Calu3 (cell line): ENCODE results near the gene TMEM132D. TPM values are rescaled to one million over a fixed set of nuclear protein-coding genes. Genes with fewer than 3 reads are reported as not detected.

ENCODE experiments used
- BruUV-seq: library from RNA; stranded (reverse); fragments of 400-500 nt; replicated peaks from 2 replicates; lab custom pipeline; 2021; lab: Mats Ljungman, UMichigan
- CTCF ChIA-PET: fragments of 300-600 bp; sonication (Branson Sonifier 250); formaldehyde crosslinking; loops from one replicate; lab custom pipeline; 2022; ENCODE audit warnings: antibody characterized with exemption; lab: Charles Lee
- DNase-seq: peaks from one replicate; pipeline ENCODE4 v3.0.0; 2022
- H3K27ac Mint-ChIP-seq: one replicate; pipeline ENCODE4 v1.8.0; 2022; ENCODE audit warnings: mixed read lengths; ENCODE audit not compliant: unreplicated experiment
- H3K27me3 Mint-ChIP-seq: one replicate; pipeline ENCODE4 v1.8.0; 2022; ENCODE audit warnings: mixed read lengths; ENCODE audit not compliant: unreplicated experiment
- H3K36me3 Mint-ChIP-seq: one replicate; pipeline ENCODE4 v1.8.0; 2022; ENCODE audit warnings: mild to moderate bottlenecking, moderate library complexity, mixed read lengths; ENCODE audit not compliant: insufficient read depth, unreplicated experiment
- H3K4me1 Mint-ChIP-seq: one replicate; pipeline ENCODE4 v1.8.0; 2022; ENCODE audit warnings: mild to moderate bottlenecking, low read depth, mixed read lengths; ENCODE audit not compliant: unreplicated experiment
- H3K4me3 Mint-ChIP-seq: one replicate; pipeline ENCODE4 v1.8.0; 2022; ENCODE audit warnings: mild to moderate bottlenecking, low read depth, moderate library complexity, mixed read lengths; ENCODE audit not compliant: unreplicated experiment
- H3K9me3 Mint-ChIP-seq: one replicate; pipeline ENCODE4 v1.8.0; 2022; ENCODE audit warnings: low read depth, mixed read lengths; ENCODE audit not compliant: unreplicated experiment
- CTCF ChIP-seq: fragments of 200-600 bp; IDR thresholded peaks from one replicate; pipeline ENCODE4 v1.8.0; 2022; ENCODE audit warnings: antibody characterized with exemption; ENCODE audit not compliant: unreplicated experiment
- intact Hi-C: fragments of 100-400 bp; cut with micrococcal nuclease; formaldehyde crosslinking; loops from one replicate; pipeline ENCODE4 v1.10.0; 2022; ENCODE audit not compliant: unreplicated experiment
- total RNA-seq: library from RNA; stranded (reverse); gene quantifications from 2 replicates; pipeline ENCODE4 v1.2.3, GENCODE V29; 2022

Gene TMEM132D
- total RNA-seq, 1 experiment from 2014 or later, result not detected

GRCh38 chr12:129841251-129841650 lies 62.6 kb downstream of the TMEM132D start:
- no peaks in the 10 kb centered on the region for H3K27me3 Mint-ChIP-seq
- no peak for DNase-seq
- BruUV-seq, result no TSS peak
- no peaks in the 10 kb centered on the region for H3K4me1 Mint-ChIP-seq
- intact Hi-C loops, result no loop called here
- no peak for TF ChIP-seq CTCF
- H3K27ac Mint-ChIP-seq, result no peak overlapping the region
- H3K36me3 Mint-ChIP-seq, result no peaks in the 10 kb centered on the region
- peaks cover 3% of the 10 kb centered on the region for H3K9me3 Mint-ChIP-seq
- H3K4me3 Mint-ChIP-seq, result no peak overlapping the region
- CTCF ChIA-PET, result no interaction called here

GRCh38 chr12:129840145-129840884 lies 63.5 kb downstream of the TMEM132D start:
- Mint-ChIP-seq H3K4me1 (no peaks in the 10 kb centered on the region), H3K9me3 (peaks cover 3% of the 10 kb centered on the region), H3K36me3 (no peaks in the 10 kb centered on the region), H3K27me3 (no peaks in the 10 kb centered on the region), H3K4me3 (no peak overlapping the region), H3K27ac (no peak overlapping the region)
- intact Hi-C loops, result no loop called here
- DNase-seq, result no peak
- CTCF ChIA-PET, result no interaction called here
- BruUV-seq, result no TSS peak
- TF ChIP-seq CTCF, result no peak

GRCh38 chr12:129839679-129840078 lies 64.1 kb downstream of the TMEM132D start:
- H3K27me3 Mint-ChIP-seq, result no peaks in the 10 kb centered on the region
- CTCF ChIA-PET, result no interaction called here
- no peak for DNase-seq
- peaks cover 5% of the 10 kb centered on the region for H3K9me3 Mint-ChIP-seq
- H3K36me3 Mint-ChIP-seq, result no peaks in the 10 kb centered on the region
- intact Hi-C loops, result no loop called here
- no TSS peak for BruUV-seq
- no peak for TF ChIP-seq CTCF
- H3K4me3 Mint-ChIP-seq, result no peak overlapping the region
- no peak overlapping the region for H3K27ac Mint-ChIP-seq
- H3K4me1 Mint-ChIP-seq, result no peaks in the 10 kb centered on the region

- Mint-ChIP-seq H3K27me3 (no peaks in the 10 kb centered on the region), H3K4me3 (no peak overlapping the region), H3K27ac (no peak overlapping the region), H3K9me3 (peaks cover 29% of the 10 kb centered on the region), H3K4me1 (no peaks in the 10 kb centered on the region), H3K36me3 (no peaks in the 10 kb centered on the region)
- no TSS peak for BruUV-seq
- intact Hi-C loops, result no loop called here
- no peak for TF ChIP-seq CTCF
- CTCF ChIA-PET, result no interaction called here
- no peak for DNase-seq
Observed at GRCh38 chr12:129831294-129831693, 72.5 kb downstream of the TMEM132D start.
